ENCODE measurements around the gene CDK14. TPM values are rescaled to one million over a fixed set of nuclear protein-coding genes. Genes with fewer than 3 reads are reported as not detected.

The CDK14 gene
- total and polyA plus RNA-seq, 9 donors = 12.6 to 54.1 (median 43.8) TPM

DNA sequence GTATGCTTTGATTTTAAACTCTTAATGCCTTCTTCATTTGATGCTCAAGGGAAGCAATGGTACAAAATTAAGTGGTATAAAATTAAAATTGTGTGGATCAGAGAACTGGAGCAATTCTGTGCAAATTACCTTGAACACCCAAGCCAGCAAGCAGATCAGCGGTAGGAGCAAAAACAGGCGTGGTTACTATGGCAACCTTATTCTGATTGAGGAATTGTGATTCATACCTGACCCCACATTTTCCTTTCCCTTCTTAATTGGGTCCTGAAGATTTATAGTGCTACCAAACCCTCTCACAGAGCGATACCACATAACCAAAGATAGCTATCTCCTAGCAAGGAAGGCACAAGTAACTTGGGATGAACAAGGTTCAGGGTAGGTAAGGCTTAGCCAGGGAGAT is 595.6 kb downstream of the CDK14 start:
- no peaks in the 10 kb centered on the region for H3K36me3 ChIP-seq
- TF ChIP-seq, protein P1, sequence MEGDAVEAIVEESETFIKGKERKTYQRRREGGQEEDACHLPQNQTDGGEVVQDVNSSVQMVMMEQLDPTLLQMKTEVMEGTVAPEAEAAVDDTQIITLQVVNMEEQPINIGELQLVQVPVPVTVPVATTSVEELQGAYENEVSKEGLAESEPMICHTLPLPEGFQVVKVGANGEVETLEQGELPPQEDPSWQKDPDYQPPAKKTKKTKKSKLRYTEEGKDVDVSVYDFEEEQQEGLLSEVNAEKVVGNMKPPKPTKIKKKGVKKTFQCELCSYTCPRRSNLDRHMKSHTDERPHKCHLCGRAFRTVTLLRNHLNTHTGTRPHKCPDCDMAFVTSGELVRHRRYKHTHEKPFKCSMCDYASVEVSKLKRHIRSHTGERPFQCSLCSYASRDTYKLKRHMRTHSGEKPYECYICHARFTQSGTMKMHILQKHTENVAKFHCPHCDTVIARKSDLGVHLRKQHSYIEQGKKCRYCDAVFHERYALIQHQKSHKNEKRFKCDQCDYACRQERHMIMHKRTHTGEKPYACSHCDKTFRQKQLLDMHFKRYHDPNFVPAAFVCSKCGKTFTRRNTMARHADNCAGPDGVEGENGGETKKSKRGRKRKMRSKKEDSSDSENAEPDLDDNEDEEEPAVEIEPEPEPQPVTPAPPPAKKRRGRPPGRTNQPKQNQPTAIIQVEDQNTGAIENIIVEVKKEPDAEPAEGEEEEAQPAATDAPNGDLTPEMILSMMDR (IDR thresholded peaks at IDR 0.05) = no peak
- TF ChIP-seq POLR2A (IDR thresholded peaks at IDR 0.05) (no peak), EP300 (IDR thresholded peaks at IDR 0.05) (no peak)
- WGBS, 3 donors = 90 to 95% (median 94%) methylated on average over 3 of the region's 3 CpGs

DNA sequence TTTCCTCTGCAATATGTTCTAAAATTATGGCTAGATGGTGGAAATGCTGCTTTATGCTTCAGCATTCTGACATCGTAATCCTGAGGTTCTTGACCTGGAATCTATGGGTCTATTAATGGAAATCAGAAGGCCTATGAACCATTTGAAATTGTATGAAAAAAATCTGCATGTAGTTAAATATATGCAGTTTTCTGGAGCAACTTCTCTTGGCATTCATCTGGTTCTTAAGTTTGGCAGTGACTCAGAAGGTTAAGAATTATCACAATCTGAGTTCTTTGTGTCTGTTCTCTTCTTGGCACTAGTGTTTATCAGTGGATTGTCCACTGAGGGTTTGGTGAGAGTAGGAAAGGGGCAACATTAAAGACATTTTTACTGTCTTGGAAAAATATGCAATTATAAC is 597.0 kb downstream of the CDK14 start:
- Histone ChIP-seq H3K27ac (no peak overlapping the region), H3K27me3 (no peaks in the 10 kb centered on the region), H3K9me3 (no peaks in the 10 kb centered on the region), H3K36me3 (no peaks in the 10 kb centered on the region), H3K4me3 (no peak overlapping the region), H3K4me1 (ENCODE audit: insufficient read depth) (peaks cover 5% of the 10 kb centered on the region)
- no peak for DNase-seq
- 67 to 77% (median 72%) methylated on average over 1 of the region's 1 CpG for WGBS, 3 donors
- intact Hi-C loops (cut with DNase I) = no loop called here
- TF ChIP-seq POLR2A (IDR thresholded peaks at IDR 0.05) (no peak), EP300 (IDR thresholded peaks at IDR 0.05) (no peak)
- TF ChIP-seq, protein P1 (IDR thresholded peaks at IDR 0.05) = no peak

More for the DNA sequence above, 595.6 kb downstream of the CDK14 start:
- Histone ChIP-seq H3K9me3 (no peaks in the 10 kb centered on the region), H3K27ac (peak overlapping the region in 1 of 2 donors; percentile 12), H3K4me3 (no peak overlapping the region), H3K4me1 (ENCODE audit: insufficient read depth) (peaks cover 5% of the 10 kb centered on the region), H3K27me3 (no peaks in the 10 kb centered on the region)
- DNase-seq = no peak
- intact Hi-C loops (cut with DNase I) = no loop called here

DNA sequence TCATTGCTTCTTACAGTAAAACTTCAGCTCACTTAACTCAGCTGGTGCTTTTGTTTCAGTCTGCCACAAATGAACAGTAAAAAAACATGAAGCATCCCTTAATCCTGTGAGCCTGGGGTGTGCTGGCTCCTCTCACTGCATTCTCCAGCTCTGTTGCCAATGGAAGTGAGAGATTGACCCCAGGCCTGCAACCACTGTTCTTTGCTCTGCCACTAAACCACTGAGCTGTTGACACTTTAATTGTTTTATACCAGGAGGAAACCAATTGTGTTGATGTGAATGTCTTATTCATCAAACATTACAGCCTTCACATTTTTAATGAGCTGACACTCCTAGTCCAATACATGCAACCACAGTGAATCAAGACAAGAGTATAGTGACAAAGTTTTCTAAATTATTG is 598.7 kb downstream of the CDK14 start:
- DNase-seq = no peak
- intact Hi-C loops (cut with DNase I) = no loop called here
- no peak overlapping the region for H3K4me3 ChIP-seq
- H3K27me3 ChIP-seq = no peaks in the 10 kb centered on the region
- peaks cover 5% of the 10 kb centered on the region for H3K4me1 ChIP-seq (ENCODE audit: insufficient read depth)
- no peaks in the 10 kb centered on the region for H3K9me3 ChIP-seq
- TF ChIP-seq EP300 (IDR thresholded peaks at IDR 0.05) = no peak
- TF ChIP-seq, protein P1 (IDR thresholded peaks at IDR 0.05) = no peak
- no peak for TF ChIP-seq POLR2A (IDR thresholded peaks at IDR 0.05)
- no peaks in the 10 kb centered on the region for H3K36me3 ChIP-seq
- no peak overlapping the region for H3K27ac ChIP-seq

DNA sequence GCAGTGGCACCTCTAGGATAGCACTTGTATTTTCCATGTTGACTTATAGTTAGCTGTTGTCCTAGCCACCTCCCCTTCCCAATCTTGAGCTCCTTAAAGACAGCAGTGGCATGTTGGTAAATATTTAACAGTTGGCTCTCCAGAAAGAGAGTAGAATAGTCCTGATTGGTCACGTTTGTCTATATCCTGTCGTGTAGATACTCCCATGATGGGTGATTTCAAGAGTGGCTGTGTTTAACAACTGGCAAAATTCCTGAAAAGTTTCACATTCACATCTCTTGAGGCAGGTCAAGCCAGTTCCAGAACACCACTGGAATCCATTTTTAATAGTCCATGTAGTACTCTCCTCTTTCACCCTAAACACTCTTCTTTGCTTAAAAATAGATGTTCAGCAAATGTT is 599.9 kb downstream of the CDK14 start:
- TF ChIP-seq POLR2A (IDR thresholded peaks at IDR 0.05) (no peak), EP300 (IDR thresholded peaks at IDR 0.05) (no peak)
- TF ChIP-seq, protein P1 (IDR thresholded peaks at IDR 0.05) = no peak
- Histone ChIP-seq H3K36me3 (no peaks in the 10 kb centered on the region), H3K27ac (no peak overlapping the region), H3K27me3 (no peaks in the 10 kb centered on the region), H3K9me3 (no peaks in the 10 kb centered on the region), H3K4me3 (no peak overlapping the region), H3K4me1 (ENCODE audit: insufficient read depth) (peaks cover 5% of the 10 kb centered on the region)
- 92 to 98% (median 95%) methylated on average over 2 of the region's 2 CpGs for WGBS, 3 donors
- intact Hi-C loops (cut with DNase I) = no loop called here
- DNase-seq = no peak

DNA sequence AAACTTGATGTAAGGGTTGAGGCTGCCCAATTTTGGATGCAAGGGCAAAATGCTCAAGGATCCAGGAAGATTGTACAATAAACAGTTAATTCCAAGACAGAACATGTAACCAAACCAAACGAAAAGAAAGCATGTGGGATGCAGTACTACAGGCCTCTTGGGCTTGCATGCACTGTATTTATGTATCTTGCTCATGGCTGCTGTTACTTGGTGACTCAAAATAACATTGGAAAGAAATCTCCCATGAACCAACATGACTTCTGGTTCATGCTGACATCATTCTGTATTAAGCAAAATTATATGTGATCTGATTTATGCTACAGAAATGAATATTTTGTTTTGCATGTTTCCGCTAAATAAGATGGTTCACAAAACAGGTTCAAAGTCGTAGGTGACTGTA is 602.2 kb downstream of the CDK14 start:
- Histone ChIP-seq H3K4me1 (ENCODE audit: insufficient read depth) (no peaks in the 10 kb centered on the region), H3K4me3 (no peak overlapping the region), H3K27me3 (no peaks in the 10 kb centered on the region), H3K27ac (no peak overlapping the region), H3K9me3 (no peaks in the 10 kb centered on the region), H3K36me3 (no peaks in the 10 kb centered on the region)
- no peak for TF ChIP-seq POLR2A (IDR thresholded peaks at IDR 0.05)
- TF ChIP-seq, protein P1 (IDR thresholded peaks at IDR 0.05) = no peak
- TF ChIP-seq EP300 (IDR thresholded peaks at IDR 0.05) = no peak
- WGBS, 3 donors = 70 to 74% (median 72%) methylated on average over 3 of the region's 3 CpGs
- DNase-seq = no peak
- intact Hi-C loops (cut with DNase I) = no loop called here

Measured in ovary (tissue), 9 donors.